IMR-90 (cell line): ENCODE data around the gene C19orf47.

Source experiments
- BHLHE40 ChIP-seq: fragments of 150-350 bp; IDR thresholded peaks from 2 replicates; pipeline ENCODE4 v1.6.1; 2016; ENCODE audit warnings: mild to moderate bottlenecking, low read depth, low read length
- CEBPB ChIP-seq: IDR thresholded peaks from 2 replicates; pipeline ENCODE4 v1.6.1; 2012; ENCODE audit warnings: low read depth, low read length, improper control_type of control experiment
- CHD1 ChIP-seq: IDR thresholded peaks from 2 replicates; pipeline ENCODE4 v1.6.1; 2012; ENCODE audit warnings: low read depth, low read length, improper control_type of control experiment
- MAFK ChIP-seq: IDR thresholded peaks from 2 replicates; pipeline ENCODE4 v1.6.1; 2012; ENCODE audit warnings: low read depth, low read length, improper control_type of control experiment
- POLR2A ChIP-seq: IDR thresholded peaks from 2 replicates; pipeline ENCODE4 v1.6.1; 2012; ENCODE audit warnings: mild to moderate bottlenecking, low read depth, low read length
- RAD21 ChIP-seq: IDR thresholded peaks from 2 replicates; pipeline ENCODE4 v1.6.1; 2012; ENCODE audit warnings: low read length, improper control_type of control experiment
- RCOR1 ChIP-seq: IDR thresholded peaks from 2 replicates; pipeline ENCODE4 v1.6.1; 2012; ENCODE audit warnings: mild to moderate bottlenecking, low read length, improper control_type of control experiment; ENCODE audit not compliant: insufficient replicate concordance
- RFX5 ChIP-seq: IDR thresholded peaks from 2 replicates; pipeline ENCODE4 v1.8.0; 2012; ENCODE audit warnings: low read depth, mild to moderate bottlenecking, low read length, moderate library complexity
- SMC3 ChIP-seq: fragments of 150-350 bp; IDR thresholded peaks from 2 replicates; pipeline ENCODE4 v1.6.1; 2016; ENCODE audit warnings: low read depth, mild to moderate bottlenecking, antibody characterized with exemption, low read length, moderate library complexity
- USF2 ChIP-seq: fragments of 150-350 bp; IDR thresholded peaks from 2 replicates; pipeline ENCODE4 v1.6.1; 2017; ENCODE audit warnings: mild to moderate bottlenecking, antibody characterized with exemption, low read length, low read depth
- TF ChIP-seq, protein P1 (sequence below): conservative IDR thresholded peaks from 2 replicates; pipeline ENCODE4 v1.5.1; 2012; ENCODE audit warnings: mild to moderate bottlenecking, low read depth, low read length, improper control_type of control experiment

DNA sequence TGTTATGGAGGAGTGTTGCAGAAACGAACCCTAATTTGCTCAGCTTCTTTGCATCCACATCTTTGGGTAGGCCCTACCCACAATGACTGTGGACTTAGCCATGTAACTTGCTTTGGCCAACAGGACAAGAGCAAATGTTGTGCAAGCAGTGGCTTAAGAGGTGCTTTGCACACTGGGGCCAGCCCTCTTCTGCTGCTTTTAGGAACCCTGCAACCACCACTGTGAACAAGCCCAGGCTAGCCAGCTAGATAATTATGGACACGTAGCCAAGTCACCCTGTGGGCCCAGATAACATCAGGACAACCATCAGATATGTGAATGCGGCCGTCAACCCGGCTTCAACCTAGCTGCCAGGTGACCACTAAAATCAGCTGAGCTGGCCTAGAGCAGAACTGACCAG lies 17.1 kb downstream of the C19orf47 start:
- TF ChIP-seq, protein P1, sequence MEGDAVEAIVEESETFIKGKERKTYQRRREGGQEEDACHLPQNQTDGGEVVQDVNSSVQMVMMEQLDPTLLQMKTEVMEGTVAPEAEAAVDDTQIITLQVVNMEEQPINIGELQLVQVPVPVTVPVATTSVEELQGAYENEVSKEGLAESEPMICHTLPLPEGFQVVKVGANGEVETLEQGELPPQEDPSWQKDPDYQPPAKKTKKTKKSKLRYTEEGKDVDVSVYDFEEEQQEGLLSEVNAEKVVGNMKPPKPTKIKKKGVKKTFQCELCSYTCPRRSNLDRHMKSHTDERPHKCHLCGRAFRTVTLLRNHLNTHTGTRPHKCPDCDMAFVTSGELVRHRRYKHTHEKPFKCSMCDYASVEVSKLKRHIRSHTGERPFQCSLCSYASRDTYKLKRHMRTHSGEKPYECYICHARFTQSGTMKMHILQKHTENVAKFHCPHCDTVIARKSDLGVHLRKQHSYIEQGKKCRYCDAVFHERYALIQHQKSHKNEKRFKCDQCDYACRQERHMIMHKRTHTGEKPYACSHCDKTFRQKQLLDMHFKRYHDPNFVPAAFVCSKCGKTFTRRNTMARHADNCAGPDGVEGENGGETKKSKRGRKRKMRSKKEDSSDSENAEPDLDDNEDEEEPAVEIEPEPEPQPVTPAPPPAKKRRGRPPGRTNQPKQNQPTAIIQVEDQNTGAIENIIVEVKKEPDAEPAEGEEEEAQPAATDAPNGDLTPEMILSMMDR: no peak
- TF ChIP-seq CEBPB (no peak), POLR2A (no peak), USF2 (no peak), MAFK (no peak), SMC3 (no peak), RAD21 (no peak), BHLHE40 (no peak), CHD1 (no peak), RCOR1 (no peak), RFX5 (no peak)
